Astrocyte of the hippocampus (primary cell): Measurements from ENCODE around the gene EMC8.
A peak's percentile ranks its signal among the peaks of the same experiment; 100 is the strongest.
"Not testable (repeated sequence)": the region's sequence is repeated elsewhere in the genome, so short reads cannot be mapped to it uniquely, and the experiment has no call there.

Experiments
- DNase-seq: peaks from one replicate; pipeline ENCODE4 v3.0.0; 2011; ENCODE audit warnings: low read depth, low spot score

The EMC8 gene

GRCh38 chr16:85835227-85835751, 35.9 kb upstream of the EMC8 start:
- DNase-seq: no peak

- no peak for DNase-seq
Measured at GRCh38 chr16:85834741-85835140, 35.4 kb upstream of the EMC8 start.

GRCh38 chr16:85833219-85833920, 34.0 kb upstream of the EMC8 start:
- DNase-seq: no peak

GRCh38 chr16:85832570-85833218, 33.4 kb upstream of the EMC8 start:
- DNase-seq: no peak

GRCh38 chr16:85830821-85831220, 31.5 kb upstream of the EMC8 start:
- DNase-seq: no peak

- DNase-seq: no peak
Measured at GRCh38 chr16:85829751-85830445, 30.6 kb upstream of the EMC8 start.

- DNase-seq: no peak
Measured at GRCh38 chr16:85829171-85829719, 29.9 kb upstream of the EMC8 start.

- DNase-seq: no peak
Measured at GRCh38 chr16:85828166-85828565, 28.8 kb upstream of the EMC8 start.

GRCh38 chr16:85826686-85827247, 27.4 kb upstream of the EMC8 start:
- no peak for DNase-seq

- DNase-seq: no peak
Measured at GRCh38 chr16:85825326-85825725, 26.0 kb upstream of the EMC8 start.

- no peak for DNase-seq
Measured at GRCh38 chr16:85824161-85825135, 25.1 kb upstream of the EMC8 start.

GRCh38 chr16:85823328-85823920, 24.1 kb upstream of the EMC8 start:
- no peak for DNase-seq

GRCh38 chr16:85822145-85822544, 22.8 kb upstream of the EMC8 start:
- no peak for DNase-seq

- peak; percentile 83 for DNase-seq
Measured at GRCh38 chr16:85821390-85822135, 22.2 kb upstream of the EMC8 start.

GRCh38 chr16:85820604-85821372, 21.4 kb upstream of the EMC8 start:
- no peak for DNase-seq

GRCh38 chr16:85819771-85820170, 20.4 kb upstream of the EMC8 start:
- DNase-seq: peak; percentile 25

- DNase-seq: peak; percentile 79
Measured at GRCh38 chr16:85819245-85819644, 19.9 kb upstream of the EMC8 start.

- not testable (repeated sequence) for DNase-seq
Measured at GRCh38 chr16:85817195-85817594, 17.9 kb upstream of the EMC8 start.

- no peak for DNase-seq
Measured at GRCh38 chr16:85816159-85816558, 16.8 kb upstream of the EMC8 start.
